Body of pancreas (tissue), 4 donors: Measurements from ENCODE around the gene RUNX3. TPM values are rescaled to one million over a fixed set of nuclear protein-coding genes. Genes with fewer than 3 reads are reported as not detected.

Experiments used
- ATAC-seq: fragments of 150-250 bp; one replicate; pipeline ENCODE4 v1.9.1; 2016
- DNase-seq, 4 donors: peaks; one replicate each; pipeline ENCODE4 v3.0.0-alpha.2; 2019
- H3K27ac ChIP-seq, 4 donors: fragments of 200-600 bp; sonication (generic); 1 replicate in 3 of 4; 2 replicates in 1 of 4; pipeline versions ENCODE4 v1.5.1 to v1.6.1; 2016 to 2019; ENCODE audit warnings: mild to moderate bottlenecking in 1 of 4, mixed read lengths in 1 of 4, moderate library complexity in 1 of 4
- H3K27me3 ChIP-seq, 2 donors: fragments of 200-600 bp; sonication (generic); one replicate each; pipeline ENCODE4 v1.6.0; 2016; ENCODE audit warnings: mild to moderate bottlenecking in 1 of 2
- H3K36me3 ChIP-seq, 2 donors: fragments of 200-600 bp; sonication (generic); replicated peaks in 1 of 2; 2 replicates each; pipeline ENCODE4 v1.5.1; 2016; ENCODE audit warnings: low read depth in 2 of 2; ENCODE audit not compliant: insufficient read depth in 1 of 2
- H3K4me1 ChIP-seq: fragments of 200-600 bp; sonication (generic); one replicate; pipeline ENCODE4 v1.6.0; 2016
- H3K4me3 ChIP-seq, 2 donors: fragments of 200-600 bp; sonication (generic); 1 replicate in 1 of 2; 2 replicates in 1 of 2; pipeline ENCODE4 v1.5.1; 2016 to 2019
- H3K9me3 ChIP-seq, 3 donors: fragments of 200-600 bp; sonication (generic); 1 replicate in 2 of 3; 2 replicates in 1 of 3; pipeline ENCODE4 v1.5.1; 2016
- CTCF ChIP-seq, 7 experiments: fragments of 450-650 bp in 4 of 7; fragments of 200-600 bp in 3 of 7; sonication (generic) in 3 of 7; IDR thresholded peaks; one replicate each; pipeline ENCODE4 v1.5.1; 2016 to 2019; ENCODE audit warnings: antibody characterized with exemption in 7 of 7
- POLR2A ChIP-seq, 3 donors: fragments of 450-650 bp; IDR thresholded peaks; one replicate each; pipeline ENCODE4 v1.6.1; 2016; ENCODE audit warnings: antibody characterized with exemption in 3 of 3, mild to moderate bottlenecking in 2 of 3
- WGBS, 2 donors: methylation state at CpG; one replicate each; pipeline ENCODE4 v1.1.5; 2017; 5-methylcytosine and 5-hydroxymethylcytosine counted together
- intact Hi-C: fragments of 100-400 bp; cut with DNase I; formaldehyde crosslinking; loops from one replicate; pipeline ENCODE4 v1.15.1; 2023
- total RNA-seq, 2 donors: library from RNA; depleted of rRNA; stranded (reverse); fragments of >200 nt; gene quantifications; one replicate each; pipeline ENCODE4 v1.1.0, GENCODE V29; 2016

RUNX3 gene
- total RNA-seq, 2 donors from 2014 or later: 0.26 TPM; not detected in 1

GRCh38 chr1:24948079-24948827, 18.2 kb upstream of the RUNX3 start:
- WGBS, 2 donors: 65 to 79% methylated on average over 7 to 9 of the region's 9 CpGs
- Histone ChIP-seq H3K4me1 (no peaks in the 10 kb centered on the region), H3K9me3 (no peaks in the 10 kb centered on the region), H3K27me3 (no peaks in the 10 kb centered on the region), H3K27ac (no peak overlapping the region), H3K36me3 (no peaks in the 10 kb centered on the region), H3K4me3 (no peak overlapping the region)
- intact Hi-C loops: no loop called here
- DNase-seq (no peak), ATAC-seq (no peak)
- no peak for TF ChIP-seq CTCF (IDR thresholded peaks at IDR 0.05)

- no peaks in the 10 kb centered on the region for H3K4me1 ChIP-seq
- DNase-seq (no peak), ATAC-seq (no peak)
- H3K27me3 ChIP-seq: no peaks in the 10 kb centered on the region
- intact Hi-C loops: no loop called here
- H3K9me3 ChIP-seq: no peaks in the 10 kb centered on the region
- TF ChIP-seq POLR2A (IDR thresholded peaks at IDR 0.05): no peak
- TF ChIP-seq CTCF (IDR thresholded peaks at IDR 0.05): no peak
- WGBS, 2 donors: 66 to 78% methylated on average over 13 of the region's 13 CpGs
- no peak overlapping the region for H3K4me3 ChIP-seq
- no peaks in the 10 kb centered on the region for H3K36me3 ChIP-seq
- H3K27ac ChIP-seq: no peak overlapping the region
These were observed 17.0 kb upstream of the RUNX3 start for GRCh38 chr1:24946861-24947658.

DNA sequence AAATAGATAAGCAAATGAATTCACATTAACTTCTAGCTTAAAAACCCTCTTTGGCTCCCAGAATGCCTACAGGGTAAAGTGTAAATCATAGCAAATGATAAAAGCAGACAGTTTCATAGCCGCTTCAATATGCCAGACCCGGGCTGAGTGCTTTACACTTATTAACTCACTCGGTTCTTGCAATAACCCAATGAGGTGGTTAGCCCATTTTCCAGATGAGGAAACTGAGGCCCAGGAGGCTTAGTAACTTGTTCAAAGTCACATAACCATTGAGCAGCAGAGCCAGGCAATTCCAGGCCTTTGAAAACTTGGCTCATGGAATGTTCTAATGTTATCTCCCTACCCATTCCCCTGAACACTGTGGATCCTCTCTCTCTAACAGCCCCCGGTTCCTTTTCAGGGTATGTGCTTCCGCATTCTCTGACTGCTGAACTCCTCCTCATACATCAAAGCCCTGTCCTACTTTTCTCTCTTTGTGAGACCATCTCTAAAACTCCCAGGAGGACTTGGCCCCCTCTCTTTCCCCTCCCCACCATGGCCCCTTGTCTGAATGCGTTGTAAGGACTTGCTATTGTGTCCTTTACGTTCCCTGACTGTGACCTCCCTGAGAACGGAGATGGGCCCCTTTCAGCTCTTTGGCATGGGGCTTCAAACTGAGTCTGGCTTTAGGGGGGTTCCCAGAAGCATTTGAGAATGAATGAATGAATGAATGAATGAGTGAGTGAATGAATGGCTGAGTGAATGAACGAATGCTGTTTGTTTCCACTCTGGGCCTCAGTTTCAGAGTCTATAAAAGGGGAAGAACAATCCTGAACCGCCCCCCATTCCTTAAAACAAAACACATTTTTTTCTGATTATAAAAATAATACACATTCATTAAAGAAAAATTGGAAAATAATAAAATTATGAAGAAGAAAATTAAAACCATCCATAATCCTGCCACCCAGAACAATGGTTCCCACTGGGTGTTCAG, 15.6 kb upstream of the RUNX3 start:
- H3K27ac ChIP-seq: no peak overlapping the region
- intact Hi-C loops: no loop called here
- no peaks in the 10 kb centered on the region for H3K27me3 ChIP-seq
- DNase-seq (no peak), ATAC-seq (no peak)
- H3K4me1 ChIP-seq: no peaks in the 10 kb centered on the region
- H3K4me3 ChIP-seq: no peak overlapping the region
- no peaks in the 10 kb centered on the region for H3K9me3 ChIP-seq
- 81 to 84% methylated on average over 10 of the region's 10 CpGs for WGBS, 2 donors
- no peaks in the 10 kb centered on the region for H3K36me3 ChIP-seq
- TF ChIP-seq CTCF (IDR thresholded peaks at IDR 0.05): no peak
- TF ChIP-seq POLR2A (IDR thresholded peaks at IDR 0.05): no peak

- intact Hi-C loops: no loop called here
- no peaks in the 10 kb centered on the region for H3K9me3 ChIP-seq
- DNase-seq: no peak
- H3K36me3 ChIP-seq: no peaks in the 10 kb centered on the region
- H3K27me3 ChIP-seq: no peaks in the 10 kb centered on the region
- no peak overlapping the region for H3K4me3 ChIP-seq
- no peak overlapping the region for H3K27ac ChIP-seq
- no peak for TF ChIP-seq POLR2A (IDR thresholded peaks at IDR 0.05)
- TF ChIP-seq CTCF (IDR thresholded peaks at IDR 0.05): no peak
- ATAC-seq: no peak
- no peaks in the 10 kb centered on the region for H3K4me1 ChIP-seq
- 89 to 100% methylated on average over 3 of the region's 3 CpGs for WGBS, 2 donors
These were observed 14.2 kb upstream of the RUNX3 start for GRCh38 chr1:24944318-24944717.
